ENCODE data around the gene TTLL13. TPM values are rescaled to one million over a fixed set of nuclear protein-coding genes. Genes with fewer than 3 reads are reported as not detected.

The TTLL13 gene
- under 1 TPM; 0.41 to 0.54 TPM for total RNA-seq

- no peak within 1 kb of the TSS for H3K27ac Mint-ChIP-seq
- peak; percentile 80 for DNase-seq
- H3K4me1 Mint-ChIP-seq: peaks cover 14% of the 10 kb centered on the region
- H3K9me3 Mint-ChIP-seq: no peaks in the 10 kb centered on the region
- H3K27me3 Mint-ChIP-seq: no peaks in the 10 kb centered on the region
- no peaks in the 10 kb centered on the region for H3K36me3 Mint-ChIP-seq
- peak within 1 kb of the TSS; percentile 60 for H3K4me3 Mint-ChIP-seq
Observed at GRCh38 chr15:90249203-90249863, at the start of gene TTLL13. TSS of gene TTLL13 (plus strand) at chr15:90249556. CDS start at chr15:90250631, 1,075 bp downstream.

GRCh38 chr15:90200534-90201129, 48.7 kb upstream of the TTLL13 start:
- Mint-ChIP-seq H3K9me3 (no peaks in the 10 kb centered on the region), H3K27ac (peak overlapping the region; percentile 69), H3K4me3 (peak overlapping the region; percentile 84), H3K36me3 (no peaks in the 10 kb centered on the region), H3K27me3 (no peaks in the 10 kb centered on the region), H3K4me1 (peaks cover 13% of the 10 kb centered on the region)
- DNase-seq: peak; percentile 20

GRCh38 chr15:90201130-90201943, 48.0 kb upstream of the TTLL13 start, which contains the start of gene SEMA4B:
TSS of gene SEMA4B (plus strand) at chr15:90201330. CDS start at chr15:90201579, 249 bp downstream.
- peak within 1 kb of the TSS; percentile 84 for H3K4me3 Mint-ChIP-seq
- no peaks in the 10 kb centered on the region for H3K9me3 Mint-ChIP-seq
- H3K36me3 Mint-ChIP-seq: no peaks in the 10 kb centered on the region
- peak; percentile 81 for DNase-seq
- peak within 1 kb of the TSS; percentile 69 for H3K27ac Mint-ChIP-seq
- no peaks in the 10 kb centered on the region for H3K27me3 Mint-ChIP-seq
- H3K4me1 Mint-ChIP-seq: peaks cover 13% of the 10 kb centered on the region

- Mint-ChIP-seq H3K36me3 (no peaks in the 10 kb centered on the region), H3K27ac (no peak overlapping the region), H3K4me1 (peaks cover 16% of the 10 kb centered on the region), H3K27me3 (no peaks in the 10 kb centered on the region), H3K4me3 (peak overlapping the region; percentile 80), H3K9me3 (no peaks in the 10 kb centered on the region)
- no peak for DNase-seq
Observed at GRCh38 chr15:90201944-90202375, 47.4 kb upstream of the TTLL13 start.

GRCh38 chr15:90202929-90203328, 46.4 kb upstream of the TTLL13 start:
- H3K4me3 Mint-ChIP-seq: peak overlapping the region; percentile 80
- H3K27ac Mint-ChIP-seq: no peak overlapping the region

GRCh38 chr15:90203473-90203872, 45.9 kb upstream of the TTLL13 start:
- Mint-ChIP-seq H3K27me3 (no peaks in the 10 kb centered on the region), H3K4me1 (peaks cover 19% of the 10 kb centered on the region), H3K9me3 (no peaks in the 10 kb centered on the region), H3K27ac (no peak overlapping the region), H3K36me3 (no peaks in the 10 kb centered on the region), H3K4me3 (no peak overlapping the region)
- no peak for DNase-seq

More at GRCh38 chr15:90202929-90203328, 46.4 kb upstream of the TTLL13 start:
- H3K36me3 Mint-ChIP-seq: no peaks in the 10 kb centered on the region
- H3K4me1 Mint-ChIP-seq: peaks cover 19% of the 10 kb centered on the region
- H3K27me3 Mint-ChIP-seq: no peaks in the 10 kb centered on the region
- DNase-seq: no peak
- no peaks in the 10 kb centered on the region for H3K9me3 Mint-ChIP-seq

GRCh38 chr15:90203922-90204321, 45.4 kb upstream of the TTLL13 start:
- Mint-ChIP-seq H3K9me3 (no peaks in the 10 kb centered on the region), H3K36me3 (no peaks in the 10 kb centered on the region), H3K27me3 (no peaks in the 10 kb centered on the region), H3K27ac (no peak overlapping the region), H3K4me3 (no peak overlapping the region), H3K4me1 (peaks cover 19% of the 10 kb centered on the region)
- DNase-seq: no peak

GRCh38 chr15:90205050-90205848, 44.1 kb upstream of the TTLL13 start:
- Mint-ChIP-seq H3K27me3 (no peaks in the 10 kb centered on the region), H3K9me3 (no peaks in the 10 kb centered on the region), H3K36me3 (no peaks in the 10 kb centered on the region), H3K4me1 (peaks cover 27% of the 10 kb centered on the region), H3K4me3 (no peak overlapping the region), H3K27ac (no peak overlapping the region)
- no peak for DNase-seq

GRCh38 chr15:90205886-90206285, 43.5 kb upstream of the TTLL13 start:
- DNase-seq: no peak
- Mint-ChIP-seq H3K27me3 (no peaks in the 10 kb centered on the region), H3K4me1 (peaks cover 24% of the 10 kb centered on the region), H3K4me3 (no peak overlapping the region), H3K9me3 (no peaks in the 10 kb centered on the region), H3K36me3 (no peaks in the 10 kb centered on the region), H3K27ac (no peak overlapping the region)

- no peaks in the 10 kb centered on the region for H3K9me3 Mint-ChIP-seq
- H3K4me3 Mint-ChIP-seq: no peak overlapping the region
- no peak overlapping the region for H3K27ac Mint-ChIP-seq
- H3K27me3 Mint-ChIP-seq: no peaks in the 10 kb centered on the region
- no peak for DNase-seq
- peaks cover 23% of the 10 kb centered on the region for H3K4me1 Mint-ChIP-seq
- H3K36me3 Mint-ChIP-seq: no peaks in the 10 kb centered on the region
Observed at GRCh38 chr15:90207252-90207651, 42.1 kb upstream of the TTLL13 start.

- Mint-ChIP-seq H3K36me3 (no peaks in the 10 kb centered on the region), H3K9me3 (no peaks in the 10 kb centered on the region), H3K27ac (no peak overlapping the region), H3K27me3 (no peaks in the 10 kb centered on the region), H3K4me1 (peaks cover 13% of the 10 kb centered on the region), H3K4me3 (no peak overlapping the region)
- DNase-seq: no peak
Observed at GRCh38 chr15:90208356-90208755, 41.0 kb upstream of the TTLL13 start.

- Mint-ChIP-seq H3K9me3 (no peaks in the 10 kb centered on the region), H3K4me1 (peaks cover 18% of the 10 kb centered on the region), H3K4me3 (no peak overlapping the region), H3K27ac (no peak overlapping the region), H3K36me3 (no peaks in the 10 kb centered on the region), H3K27me3 (no peaks in the 10 kb centered on the region)
- DNase-seq: no peak
Observed at GRCh38 chr15:90209591-90209990, 39.8 kb upstream of the TTLL13 start.

- no peaks in the 10 kb centered on the region for H3K9me3 Mint-ChIP-seq
- H3K27ac Mint-ChIP-seq: peak overlapping the region; percentile 7
- no peak overlapping the region for H3K4me3 Mint-ChIP-seq
- no peaks in the 10 kb centered on the region for H3K27me3 Mint-ChIP-seq
- no peaks in the 10 kb centered on the region for H3K36me3 Mint-ChIP-seq
- H3K4me1 Mint-ChIP-seq: peaks cover 18% of the 10 kb centered on the region
- no peak for DNase-seq
Observed at GRCh38 chr15:90210593-90210992, 38.8 kb upstream of the TTLL13 start.

- DNase-seq: no peak
- Mint-ChIP-seq H3K27ac (no peak overlapping the region), H3K9me3 (no peaks in the 10 kb centered on the region), H3K4me1 (peaks cover 18% of the 10 kb centered on the region), H3K36me3 (no peaks in the 10 kb centered on the region), H3K27me3 (no peaks in the 10 kb centered on the region), H3K4me3 (no peak overlapping the region)
Observed at GRCh38 chr15:90211009-90211408, 38.3 kb upstream of the TTLL13 start.

Data from activated naive CD8-positive, alpha-beta T cell treated with anti-CD3 and anti-CD28 coated beads for 36 hours (primary cell).